ENCODE results near the gene SLC30A10.

GRCh38 chr1:219898375-219898774 lies 30.0 kb downstream of the SLC30A10 start:
- TF ChIP-seq CTCF (IDR thresholded peaks at IDR 0.05) (no peak), POLR2A (IDR thresholded peaks at IDR 0.05) (no peak)
